SK-N-SH treated with all-trans-retinoic acid at 6 μM for 48 hours (cell line): ENCODE measurements around the gene HLF.

ENCODE experiments used
- ARNTL ChIP-seq: fragments of 450-650 bp; formaldehyde crosslinking; IDR thresholded peaks from 2 replicates; pipeline ENCODE4 v1.5.0; 2020; ENCODE audit warnings: low read depth, mild to moderate bottlenecking, moderate library complexity, borderline replicate concordance
- BACH2 ChIP-seq: fragments of 250-450 bp; sonication (Bioruptor Pico); IDR thresholded peaks from 2 replicates; pipeline ENCODE4 v1.9.0; 2021; ENCODE audit warnings: mild to moderate bottlenecking, borderline replicate concordance
- CSRNP3 ChIP-seq: fragments of 250-450 bp; sonication (Bioruptor Pico); IDR thresholded peaks from 2 replicates; pipeline ENCODE4 v1.5.1; 2021; ENCODE audit warnings: mild to moderate bottlenecking, moderate library complexity
- PATZ1 ChIP-seq: fragments of 250-450 bp; sonication (Bioruptor Pico); IDR thresholded peaks from 2 replicates; pipeline ENCODE4 v1.8.0; 2020; ENCODE audit warnings: mild to moderate bottlenecking, moderate library complexity, borderline replicate concordance
- TSHZ2 ChIP-seq: fragments of 250-450 bp; sonication (Bioruptor Pico); IDR thresholded peaks from 2 replicates; pipeline ENCODE4 v1.5.0; 2020; ENCODE audit warnings: mild to moderate bottlenecking, moderate library complexity
- ZC3H10 ChIP-seq: fragments of 250-450 bp; sonication (Bioruptor Pico); IDR thresholded peaks from 2 replicates; pipeline ENCODE4 v1.5.1; 2021; ENCODE audit warnings: mild to moderate bottlenecking, moderate library complexity
- ZFP3 ChIP-seq: fragments of 250-450 bp; sonication (Bioruptor Pico); IDR thresholded peaks from 2 replicates; pipeline ENCODE4 v1.5.0; 2020; ENCODE audit warnings: mild to moderate bottlenecking, moderate library complexity
- ZFP30 ChIP-seq: fragments of 450-650 bp; formaldehyde crosslinking; IDR thresholded peaks from 2 replicates; pipeline ENCODE4 v1.5.0; 2022; ENCODE audit warnings: mild to moderate bottlenecking, moderate library complexity

- no peak for TF ChIP-seq PATZ1 (CRISPR knock-in tag)
- no peak for TF ChIP-seq ZC3H10 (CRISPR knock-in tag)
- no peak for TF ChIP-seq ZFP30
- TF ChIP-seq BACH2 (CRISPR knock-in tag) = no peak
- no peak for TF ChIP-seq TSHZ2
- no peak for TF ChIP-seq CSRNP3
- no peak for TF ChIP-seq ARNTL
- no peak for TF ChIP-seq ZFP3
Observed at GRCh38 chr17:55215711-55216110, 49.0 kb upstream of the HLF start.
